Activated CD8-positive, alpha-beta memory T cell treated with anti-CD3 and anti-CD28 coated beads, Interleukin-2, amount 50 U/mL, for 48 hours (primary cell): Measurements from ENCODE around the gene TPST2.

Experiments used
- DNase-seq: peaks from one replicate; pipeline ENCODE4 v3.0.0-alpha.2; 2020

Gene TPST2

DNA sequence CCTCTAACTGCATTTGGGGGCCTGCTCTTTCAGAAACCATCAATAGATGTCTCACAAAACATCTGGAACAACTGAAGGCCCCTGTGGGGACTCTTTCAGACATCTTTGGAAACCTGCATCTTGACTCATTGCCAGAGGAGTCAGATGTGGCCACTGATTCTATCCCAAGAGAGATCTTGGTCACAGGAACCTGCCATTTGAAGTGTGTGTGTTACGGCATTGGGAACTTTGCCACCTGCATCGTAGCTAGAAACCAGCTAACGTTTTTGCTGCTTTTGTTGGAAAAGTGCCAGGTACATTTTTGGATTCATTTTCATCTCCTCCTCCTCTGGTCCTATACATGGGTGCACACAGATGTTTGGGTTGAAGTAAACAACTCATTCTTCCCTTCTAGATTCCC lies 101.9 kb downstream of the TPST2 start:
- no peak for DNase-seq

GRCh38 chr22:26486394-26486793 lies 103.5 kb downstream of the TPST2 start:
- no peak for DNase-seq

- no peak for DNase-seq
Measured at GRCh38 chr22:26485806-26486390, 104.0 kb downstream of the TPST2 start.

DNA sequence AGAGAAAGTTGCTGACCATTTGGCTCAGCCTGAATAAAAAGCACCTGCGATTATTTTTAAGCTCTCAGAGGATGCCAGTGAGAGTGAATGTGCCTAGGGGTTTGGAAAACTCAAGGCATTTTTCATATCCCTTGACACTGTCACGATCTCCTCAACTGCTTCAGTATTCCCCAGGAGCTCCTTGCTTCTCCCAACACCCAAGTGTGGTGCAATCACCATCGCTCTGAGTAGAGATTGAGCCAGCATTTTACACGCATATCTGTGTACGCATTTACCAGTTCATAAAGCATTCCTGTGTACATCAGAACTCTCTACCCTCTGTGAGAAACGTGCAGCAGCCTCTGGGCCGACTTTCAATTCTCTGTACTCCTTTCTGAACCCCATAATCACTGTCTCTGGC lies 104.9 kb downstream of the TPST2 start:
- DNase-seq: no peak

DNA sequence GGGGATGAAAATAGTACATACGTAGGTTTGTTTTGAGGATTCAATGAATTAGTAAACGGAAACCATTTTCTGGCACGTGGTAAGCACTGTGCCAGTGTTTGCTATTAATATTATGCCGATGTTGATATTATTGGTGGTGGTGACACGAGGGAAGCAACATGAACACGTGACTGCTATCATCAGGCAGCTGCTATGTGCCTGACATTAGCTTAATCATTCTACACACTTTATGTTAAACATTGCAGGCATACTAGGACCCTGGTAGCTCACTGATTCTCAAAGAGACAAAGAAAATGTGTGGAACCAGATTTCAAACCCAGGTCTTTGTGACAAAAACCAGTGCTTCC lies 105.6 kb downstream of the TPST2 start:
- DNase-seq: no peak

- DNase-seq: peak; percentile 99
Measured at GRCh38 chr22:26483439-26484359, 106.2 kb downstream of the TPST2 start, which contains the start of the genes HPS4 and SRRD. TSS of gene HPS4 (minus strand) at chr22:26483783. CDS start at chr22:26481762, 2,021 bp downstream. TSS of gene SRRD (plus strand) at chr22:26483877. CDS start at chr22:26483891, 14 bp downstream.

- DNase-seq: no peak
Measured at GRCh38 chr22:26483043-26483438, 106.9 kb downstream of the TPST2 start.

DNA sequence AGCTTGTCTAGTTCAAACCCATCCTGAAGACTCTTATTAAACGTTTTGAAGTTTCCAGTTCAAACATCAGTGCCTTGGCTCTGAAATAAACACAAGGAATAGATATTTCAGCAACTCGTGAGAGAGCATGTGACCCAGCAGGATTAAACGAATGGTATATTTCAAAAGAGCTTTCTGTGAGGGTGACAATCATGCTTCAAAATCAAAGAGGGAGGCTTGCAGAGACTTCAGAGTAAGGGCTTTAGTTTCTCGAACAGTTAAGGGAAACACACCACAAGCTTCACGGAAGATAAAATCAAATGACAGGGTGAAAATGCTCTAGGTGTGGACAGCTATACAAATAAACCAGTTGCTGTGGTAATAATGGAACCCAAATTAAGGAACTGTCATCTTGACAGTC lies 107.8 kb downstream of the TPST2 start:
- no peak for DNase-seq

DNA sequence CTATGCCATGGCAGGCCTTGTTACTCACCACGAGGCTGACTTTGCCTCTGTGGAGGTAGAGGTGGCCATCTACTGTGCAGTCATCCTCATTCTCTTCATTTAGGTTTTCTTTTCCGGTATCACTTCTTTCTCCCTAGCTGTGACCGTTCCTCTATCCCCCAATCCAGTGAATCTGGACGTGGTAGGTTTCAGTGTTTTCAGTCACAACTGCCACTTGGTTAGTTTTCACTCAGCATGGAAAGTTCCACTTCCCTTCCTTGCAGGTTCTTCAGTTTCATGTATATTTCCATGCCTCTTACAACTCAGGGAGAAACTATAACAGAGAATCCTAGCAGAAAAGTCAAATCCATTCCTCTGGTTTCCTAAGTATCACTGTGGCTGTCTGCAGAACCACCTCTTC lies 108.2 kb downstream of the TPST2 start:
- DNase-seq: no peak

GRCh38 chr22:26481112-26481693 lies 108.7 kb downstream of the TPST2 start:
- DNase-seq: no peak

GRCh38 chr22:26480611-26480932 lies 109.4 kb downstream of the TPST2 start:
- no peak for DNase-seq

DNA sequence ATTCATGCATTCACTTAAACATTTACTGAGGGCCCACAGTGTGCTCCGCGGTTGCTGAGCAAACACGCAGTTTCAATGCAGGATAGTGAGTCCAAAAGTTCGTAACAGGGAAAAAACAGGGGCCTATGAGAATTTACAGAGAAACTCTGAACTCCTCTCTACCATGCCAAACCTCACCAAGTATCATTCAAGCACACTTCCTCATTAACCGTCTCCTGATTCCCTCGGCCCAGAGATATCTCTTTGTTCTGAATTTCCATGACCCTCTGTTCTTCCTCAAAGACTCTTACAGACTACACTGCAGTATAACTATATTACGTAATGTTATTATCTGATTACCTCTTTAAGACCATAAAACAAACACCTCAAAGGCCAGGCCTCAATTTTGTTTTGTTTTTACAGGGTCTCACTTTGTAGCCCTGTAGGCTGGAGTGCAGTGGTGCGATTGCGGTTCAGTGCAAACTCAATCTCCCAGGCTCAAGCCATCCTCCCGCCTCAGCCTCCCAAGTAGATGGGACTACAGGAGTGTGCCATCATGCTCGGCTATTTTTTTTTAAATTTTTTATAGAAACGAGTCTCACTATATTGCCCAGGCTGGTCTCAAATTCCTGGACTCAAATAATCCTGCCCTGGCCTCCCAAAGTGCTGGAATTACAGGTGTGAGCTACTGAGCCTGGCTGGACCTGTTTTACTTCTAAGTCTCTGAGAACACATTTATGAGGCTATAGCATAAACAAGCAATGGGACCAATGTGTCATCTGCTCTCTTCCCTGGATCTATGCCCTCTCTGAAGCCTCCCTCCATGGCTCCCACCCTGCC lies 109.9 kb downstream of the TPST2 start:
- no peak for DNase-seq

DNA sequence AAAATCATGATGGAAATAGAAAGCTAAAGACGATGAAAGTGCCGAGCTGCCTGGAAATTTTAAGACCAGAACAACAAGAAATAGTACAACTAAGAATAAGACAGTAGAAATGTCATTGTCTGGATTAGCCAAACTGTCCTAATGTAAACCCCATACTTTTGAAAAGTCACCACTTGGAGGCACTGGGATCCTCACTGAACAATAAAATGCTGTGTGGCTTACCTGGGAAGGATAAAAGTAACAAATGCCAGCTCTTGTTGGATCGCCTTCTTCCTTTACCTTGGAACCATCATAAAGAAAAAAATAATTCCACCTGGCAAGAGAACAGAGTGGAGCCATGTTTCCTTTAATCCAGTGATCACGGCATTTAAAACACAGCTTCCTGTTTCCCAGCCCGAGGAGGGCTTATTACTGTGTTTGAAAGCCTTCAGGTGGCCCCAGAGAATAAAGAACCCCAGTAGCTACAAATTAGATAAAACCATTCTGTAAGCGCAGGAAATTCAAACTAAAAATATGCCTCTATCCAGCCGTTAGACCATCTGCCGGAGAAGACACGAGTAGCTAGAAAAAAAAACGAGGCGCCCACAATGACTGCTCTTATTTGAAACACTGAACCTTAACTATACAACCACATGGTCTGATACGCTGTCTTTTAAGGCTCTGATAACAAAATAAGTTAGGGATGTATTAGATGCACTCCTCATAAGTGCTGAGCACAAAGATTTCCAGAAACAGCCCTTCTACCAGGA lies 110.7 kb downstream of the TPST2 start:
- no peak for DNase-seq

DNA sequence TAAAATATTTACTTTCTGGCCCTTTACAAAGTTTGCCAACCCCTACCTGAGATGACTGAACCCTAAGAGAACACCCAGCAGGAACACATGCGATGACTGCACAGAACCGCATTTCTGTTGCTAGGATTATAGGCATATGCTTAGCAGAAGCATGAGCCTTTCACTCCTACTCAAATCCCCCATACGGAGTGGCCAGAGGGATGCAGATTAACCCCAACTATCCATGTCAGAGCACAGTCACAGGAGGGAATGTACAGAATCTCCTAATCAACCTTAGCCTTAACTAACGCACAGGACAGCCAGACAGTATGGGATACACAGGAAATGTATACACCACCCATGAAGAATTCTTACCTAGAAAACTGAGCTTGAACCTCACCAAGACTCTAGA lies 112.6 kb downstream of the TPST2 start:
- DNase-seq: no peak

DNA sequence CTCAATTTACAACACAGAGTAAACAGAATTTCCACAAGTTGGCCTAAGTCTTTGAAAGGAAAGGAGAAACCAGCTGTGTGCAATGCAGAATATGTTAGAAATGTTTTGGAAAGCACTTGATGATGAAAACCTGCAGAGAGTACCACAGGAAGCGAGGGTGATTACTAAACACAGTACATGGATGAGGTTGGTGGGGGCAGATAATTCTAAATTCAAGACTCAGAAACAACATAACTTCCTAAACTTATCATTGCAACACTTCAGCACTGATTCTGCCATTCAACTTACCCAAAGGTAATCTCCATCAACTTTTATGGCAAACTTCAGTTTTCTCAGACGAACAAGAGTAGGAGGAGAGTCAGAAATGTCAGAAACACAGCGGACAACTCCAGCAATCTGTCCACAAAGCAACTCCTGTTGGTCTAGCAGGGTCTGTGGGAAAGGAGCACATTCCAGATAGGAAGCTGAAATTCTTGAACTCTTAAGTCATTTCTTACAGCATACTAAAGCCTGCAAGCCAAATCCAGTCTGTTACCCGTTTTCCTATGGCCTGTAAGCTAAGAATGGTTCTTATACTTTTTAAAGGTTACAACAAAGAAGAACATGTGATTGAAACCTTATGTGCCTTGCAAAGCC lies 113.1 kb downstream of the TPST2 start:
- DNase-seq: no peak

DNA sequence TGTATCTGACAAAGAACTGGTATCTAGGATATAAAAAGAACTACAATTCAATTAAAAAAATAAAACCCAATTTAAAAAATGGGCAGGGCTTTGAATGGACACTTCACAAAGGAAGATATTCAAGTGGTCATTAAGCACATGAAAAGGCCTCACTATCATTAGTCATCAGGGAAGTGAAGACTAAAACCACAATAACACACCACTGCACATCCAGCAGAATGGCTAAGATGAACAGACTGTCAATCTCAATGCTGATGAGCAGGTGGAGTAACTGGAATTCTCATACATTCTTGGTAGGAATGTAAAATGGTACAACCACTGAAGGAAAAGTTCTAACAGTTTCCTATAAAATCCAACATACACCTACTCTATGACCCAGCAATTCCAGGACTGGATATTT lies 115.2 kb downstream of the TPST2 start:
- no peak for DNase-seq
